ENCODE data around the gene C19orf33.
"Not testable (repeated sequence)": the region's sequence is repeated elsewhere in the genome, so short reads cannot be mapped to it uniquely, and the experiment has no call there.

GRCh38 chr19:38261942-38262341, 42.1 kb upstream of the C19orf33 start:
- TF ChIP-seq SP1 (IDR thresholded peaks at IDR 0.05); FOXM1 (IDR thresholded peaks at IDR 0.05; ENCODE audit: borderline replicate concordance); BHLHE40 (IDR thresholded peaks at IDR 0.05; ENCODE audit: borderline replicate concordance); ARNT (IDR thresholded peaks at IDR 0.05); TARDBP (IDR thresholded peaks at IDR 0.05); FOXK2 (IDR thresholded peaks at IDR 0.05): not testable (repeated sequence)
